ENCODE results near the gene CDSN.

Gene CDSN

GRCh38 chr6:31086788-31087440 lies 33.3 kb downstream of the CDSN start:
- no peak overlapping the region for H3K4me3 ChIP-seq (ENCODE audit: low read depth in 1 of 2, low read length in 1 of 2)
- H3K27ac ChIP-seq = no peak overlapping the region

DNA sequence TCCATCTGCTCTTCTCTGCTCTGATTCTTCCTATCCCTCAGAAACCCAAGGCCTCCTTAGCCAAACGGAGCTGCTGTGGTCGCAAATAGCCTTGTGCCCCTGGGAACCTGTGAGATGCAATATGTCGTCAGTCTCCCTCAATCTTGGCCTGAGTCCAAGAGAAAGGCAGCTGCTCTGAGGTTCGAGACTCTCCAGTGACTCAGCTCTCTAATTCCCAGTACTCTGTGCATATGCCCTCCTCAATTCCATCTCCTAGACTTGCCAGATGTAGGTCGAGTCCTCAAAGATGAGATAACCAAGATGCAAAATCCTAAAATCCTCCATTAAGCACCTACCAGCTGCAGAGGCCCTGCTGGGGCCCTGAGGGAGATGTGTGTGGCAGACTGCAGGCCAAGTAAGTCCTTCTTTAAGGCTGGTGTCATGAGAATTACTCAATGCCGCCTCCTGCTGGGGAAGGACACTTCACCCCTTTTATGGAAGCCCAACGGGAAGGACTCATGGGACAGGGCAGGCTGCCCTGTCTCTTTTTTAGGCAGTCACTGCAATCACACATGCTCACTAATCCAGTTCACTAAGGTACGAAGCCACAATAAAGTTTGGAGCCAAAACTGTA lies 36.4 kb downstream of the CDSN start:
- Histone ChIP-seq H3K4me1 (ENCODE audit: control insufficient read depth in 1 of 2, insufficient read depth in 1 of 2, low read depth in 1 of 2, low read length in 1 of 2) (peaks cover 3 to 4% of the 10 kb centered on the region in 2 experiments), H3K9me3 (no peaks in the 10 kb centered on the region), H3K36me3 (no peaks in the 10 kb centered on the region), H3K27me3 (peaks cover 36% of the 10 kb centered on the region), H3K27ac (no peak overlapping the region), H3K4me3 (ENCODE audit: low read depth in 1 of 2, low read length in 1 of 2) (no peak overlapping the region)
- TF ChIP-seq CTCF (IDR thresholded peaks at IDR 0.05) = no peak

More at GRCh38 chr6:31086788-31087440, 33.3 kb downstream of the CDSN start:
- no peak for TF ChIP-seq CTCF (IDR thresholded peaks at IDR 0.05)
- Histone ChIP-seq H3K36me3 (no peaks in the 10 kb centered on the region), H3K4me1 (ENCODE audit: control insufficient read depth in 1 of 2, insufficient read depth in 1 of 2, low read depth in 1 of 2, low read length in 1 of 2) (no peaks in the 10 kb centered on the region), H3K9me3 (no peaks in the 10 kb centered on the region), H3K27me3 (peaks cover 27% of the 10 kb centered on the region)

- Histone ChIP-seq H3K27me3 (peaks cover 30% of the 10 kb centered on the region), H3K27ac (no peak overlapping the region), H3K4me3 (ENCODE audit: low read depth in 1 of 2, low read length in 1 of 2) (no peak overlapping the region), H3K36me3 (no peaks in the 10 kb centered on the region), H3K9me3 (no peaks in the 10 kb centered on the region), H3K4me1 (ENCODE audit: control insufficient read depth in 1 of 2, insufficient read depth in 1 of 2, low read depth in 1 of 2, low read length in 1 of 2) (peaks cover 3 to 4% of the 10 kb centered on the region in 2 experiments)
- TF ChIP-seq CTCF (IDR thresholded peaks at IDR 0.05) = no peak
These were observed 38.4 kb downstream of the CDSN start for GRCh38 chr6:31081872-31082271.

GRCh38 chr6:31079656-31080261 lies 40.5 kb downstream of the CDSN start:
- peaks cover 3 to 4% of the 10 kb centered on the region in 2 experiments for H3K4me1 ChIP-seq (ENCODE audit: control insufficient read depth in 1 of 2, insufficient read depth in 1 of 2, low read depth in 1 of 2, low read length in 1 of 2)
- H3K27ac ChIP-seq = no peak overlapping the region
- no peak overlapping the region for H3K4me3 ChIP-seq (ENCODE audit: low read depth in 1 of 2, low read length in 1 of 2)
- no peaks in the 10 kb centered on the region for H3K36me3 ChIP-seq
- H3K9me3 ChIP-seq = no peaks in the 10 kb centered on the region
- peaks cover 10% of the 10 kb centered on the region for H3K27me3 ChIP-seq
- no peak for TF ChIP-seq CTCF (IDR thresholded peaks at IDR 0.05)

GRCh38 chr6:31076611-31077010 lies 43.6 kb downstream of the CDSN start:
- H3K36me3 ChIP-seq = no peaks in the 10 kb centered on the region
- peaks cover 3 to 4% of the 10 kb centered on the region in 2 experiments for H3K4me1 ChIP-seq (ENCODE audit: control insufficient read depth in 1 of 2, insufficient read depth in 1 of 2, low read depth in 1 of 2, low read length in 1 of 2)
- no peak overlapping the region for H3K27ac ChIP-seq
- H3K27me3 ChIP-seq = peaks cover 10% of the 10 kb centered on the region
- no peaks in the 10 kb centered on the region for H3K9me3 ChIP-seq
- TF ChIP-seq CTCF (IDR thresholded peaks at IDR 0.05) = no peak
- H3K4me3 ChIP-seq (ENCODE audit: low read depth in 1 of 2, low read length in 1 of 2) = no peak overlapping the region
